Hepatocyte (in vitro differentiated cells): ENCODE data around the gene CTBP2. TPM values are rescaled to one million over a fixed set of nuclear protein-coding genes. Genes with fewer than 3 reads are reported as not detected.

ENCODE experiments used
- DNase-seq: peaks from one replicate; pipeline ENCODE4 v3.0.0-alpha.2; 2016; ENCODE audit warnings: low spot score
- H2AFZ ChIP-seq: fragments of 200-600 bp; sonication (generic); 2 replicates; pipeline ENCODE4 v1.6.0; 2016; ENCODE audit warnings: antibody characterized with exemption, mild to moderate bottlenecking
- H3K27ac ChIP-seq: fragments of 200-600 bp; sonication (generic); 2 replicates; pipeline ENCODE4 v1.5.1; 2016; ENCODE audit warnings: mild to moderate bottlenecking
- H3K27me3 ChIP-seq: fragments of 200-600 bp; sonication (generic); 2 replicates; pipeline ENCODE4 v1.6.1; 2016
- H3K36me3 ChIP-seq: fragments of 200-600 bp; sonication (generic); replicated peaks from 2 replicates; pipeline ENCODE4 v1.5.1; 2016; ENCODE audit warnings: low read depth; ENCODE audit not compliant: insufficient read depth
- H3K4me1 ChIP-seq: fragments of 200-600 bp; sonication (generic); 2 replicates; pipeline ENCODE4 v1.5.1; 2016; ENCODE audit warnings: mild to moderate bottlenecking, moderate library complexity; ENCODE audit not compliant: insufficient read depth
- H3K4me2 ChIP-seq: fragments of 200-600 bp; sonication (generic); 2 replicates; pipeline ENCODE4 v1.6.0; 2016
- H3K4me3 ChIP-seq: fragments of 200-600 bp; sonication (generic); 2 replicates; pipeline ENCODE4 v1.5.1; 2016; ENCODE audit warnings: mild to moderate bottlenecking
- H3K79me2 ChIP-seq: fragments of 200-600 bp; sonication (generic); 2 replicates; pipeline ENCODE4 v1.6.0; 2017; ENCODE audit warnings: mild to moderate bottlenecking
- H3K9me2 ChIP-seq: fragments of 200-600 bp; sonication (generic); replicated peaks from 2 replicates; pipeline ENCODE4 v1.6.0; 2017; ENCODE audit warnings: mild to moderate bottlenecking; ENCODE audit not compliant: insufficient read depth
- H3K9me3 ChIP-seq: fragments of 200-600 bp; sonication (generic); 2 replicates; pipeline ENCODE4 v1.5.1; 2016; ENCODE audit warnings: low read depth, mild to moderate bottlenecking
- H4K20me1 ChIP-seq: fragments of 200-600 bp; sonication (generic); 2 replicates; pipeline ENCODE4 v1.6.0; 2016; ENCODE audit warnings: mild to moderate bottlenecking; ENCODE audit not compliant: insufficient read depth, poor library complexity, severe bottlenecking
- EZH2 ChIP-seq: fragments of 200-600 bp; sonication (generic); IDR thresholded peaks from 2 replicates; pipeline ENCODE4 v1.6.1; 2016; ENCODE audit warnings: antibody characterized with exemption, mild to moderate bottlenecking, borderline replicate concordance
- EZH2phosphoT487 ChIP-seq: fragments of 200-600 bp; sonication (generic); IDR thresholded peaks from one replicate; pipeline ENCODE4 v1.6.1; 2018; ENCODE audit warnings: antibody characterized with exemption, mild to moderate bottlenecking, low read depth, moderate library complexity; ENCODE audit not compliant: unreplicated experiment, severe bottlenecking
- whole genome bisulfite sequencing: methylation state at CpG from one replicate; pipeline ENCODE4 v1.1.6; 2016; ENCODE audit warnings: low lambda C conversion rate; ENCODE audit errors: missing lambda C conversion rate; 5-methylcytosine and 5-hydroxymethylcytosine counted together
- polyA plus RNA-seq: library from polyadenylated mRNA; unstranded; fragments of >200 nt; fragmentation: Nextera tagmentation; extraction: Ambion mirVana; gene quantifications from 2 replicates; pipeline ENCODE4 v1.2.1, GENCODE V29; 2016
- total RNA-seq: library from RNA; depleted of rRNA; stranded (reverse); fragments of >200 nt; gene quantifications from 2 replicates; pipeline ENCODE4 v1.2.3, GENCODE V29; 2014
- TF ChIP-seq, protein P1 (sequence below): fragments of 200-600 bp; sonication (generic); IDR thresholded peaks from 2 replicates; pipeline ENCODE4 v1.5.1; 2016; ENCODE audit warnings: antibody characterized with exemption, mild to moderate bottlenecking; ENCODE audit not compliant: poor library complexity

CTBP2 gene
- total and polyA plus RNA-seq, 2 experiments from 2014 or later, result 61.3 to 81.0 TPM

DNA sequence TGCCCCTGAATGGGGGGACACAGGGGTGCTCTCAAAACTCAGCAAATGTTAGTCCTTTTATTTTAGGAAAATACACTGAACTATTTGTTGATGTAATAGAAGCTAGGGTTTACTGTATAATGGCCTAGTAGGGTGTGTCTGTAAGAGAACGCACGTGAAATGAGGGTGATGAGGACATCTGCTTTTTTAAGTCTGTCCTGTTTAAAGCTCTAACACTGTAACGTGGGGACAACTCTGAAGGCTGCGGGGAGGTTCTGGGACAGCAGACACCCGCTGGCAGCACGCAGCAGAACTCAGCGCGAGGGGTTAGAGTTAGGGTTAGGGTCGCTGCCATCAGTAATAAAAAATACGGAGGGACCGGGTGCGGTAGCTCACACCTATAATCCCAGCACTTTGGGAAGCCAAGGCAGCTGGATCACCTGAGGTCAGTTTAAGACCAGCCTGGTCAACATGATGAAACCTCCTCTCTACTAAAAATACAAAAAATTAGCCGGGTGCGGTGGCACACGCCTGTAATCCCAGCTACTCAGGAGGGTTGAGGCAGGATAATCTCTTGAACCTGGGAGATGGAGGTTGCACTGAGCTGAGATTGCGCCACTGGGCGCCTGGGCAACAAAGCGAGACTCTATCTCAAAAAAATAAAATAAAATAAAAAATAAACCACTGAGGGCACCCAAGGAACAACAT lies 98.0 kb downstream of the CTBP2 start:
- Histone ChIP-seq H3K27me3 (no peaks in the 10 kb centered on the region), H3K27ac (no peak overlapping the region), H3K9me2 (no peaks in the 10 kb centered on the region), H3K4me1 (peaks cover 45% of the 10 kb centered on the region), H3K4me3 (no peak overlapping the region), H3K79me2 (peaks cover 87% of the 10 kb centered on the region), H3K4me2 (no peak overlapping the region), H2AFZ (no peak overlapping the region), H4K20me1 (peaks cover 64% of the 10 kb centered on the region), H3K36me3 (no peaks in the 10 kb centered on the region), H3K9me3 (no peaks in the 10 kb centered on the region)
- no peak for DNase-seq
- no peak for TF ChIP-seq EZH2phosphoT487
- WGBS, result 87% methylated on average over 18 of the region's 18 CpGs

DNA sequence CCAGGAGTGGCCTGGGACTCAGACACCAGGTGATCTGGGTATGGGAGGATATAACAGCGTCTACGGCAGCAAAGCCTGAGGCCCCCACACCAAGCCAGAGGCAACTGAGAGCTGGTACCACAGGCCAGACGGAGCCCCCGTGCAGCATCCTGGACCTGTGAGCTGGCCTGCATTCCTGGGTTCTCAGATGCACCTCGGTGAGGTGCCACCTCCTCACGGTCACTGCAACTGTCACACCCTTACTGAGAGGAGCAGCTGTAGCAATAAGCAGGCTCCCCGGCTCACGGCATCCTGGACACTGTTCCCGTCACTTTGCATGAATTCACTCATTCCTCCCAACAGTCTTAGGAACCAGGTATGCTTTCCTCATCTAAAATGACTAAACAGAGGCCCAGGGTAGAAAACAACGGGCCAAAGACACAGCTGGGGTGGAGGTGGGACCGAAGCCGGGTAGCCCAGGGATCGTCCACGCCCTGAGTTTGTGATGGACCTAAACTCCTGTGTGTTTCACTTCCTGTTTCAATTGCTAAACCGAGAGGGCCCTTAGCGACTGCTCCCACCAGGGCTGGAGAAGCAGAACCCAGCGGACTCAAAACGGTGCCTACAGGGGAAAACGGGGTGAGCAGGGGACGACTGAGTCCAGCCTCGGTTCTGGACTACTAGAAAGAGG lies 98.7 kb downstream of the CTBP2 start:
- Histone ChIP-seq H2AFZ (no peak overlapping the region), H3K36me3 (no peaks in the 10 kb centered on the region), H3K4me2 (no peak overlapping the region), H3K9me3 (no peaks in the 10 kb centered on the region), H3K27ac (peak overlapping the region; percentile 48), H3K79me2 (peaks cover 82% of the 10 kb centered on the region), H3K9me2 (no peaks in the 10 kb centered on the region), H3K4me1 (peaks cover 52% of the 10 kb centered on the region), H4K20me1 (peaks cover 60% of the 10 kb centered on the region), H3K4me3 (no peak overlapping the region), H3K27me3 (no peaks in the 10 kb centered on the region)
- TF ChIP-seq EZH2 (no peak), EZH2phosphoT487 (no peak)
- TF ChIP-seq, protein P1, sequence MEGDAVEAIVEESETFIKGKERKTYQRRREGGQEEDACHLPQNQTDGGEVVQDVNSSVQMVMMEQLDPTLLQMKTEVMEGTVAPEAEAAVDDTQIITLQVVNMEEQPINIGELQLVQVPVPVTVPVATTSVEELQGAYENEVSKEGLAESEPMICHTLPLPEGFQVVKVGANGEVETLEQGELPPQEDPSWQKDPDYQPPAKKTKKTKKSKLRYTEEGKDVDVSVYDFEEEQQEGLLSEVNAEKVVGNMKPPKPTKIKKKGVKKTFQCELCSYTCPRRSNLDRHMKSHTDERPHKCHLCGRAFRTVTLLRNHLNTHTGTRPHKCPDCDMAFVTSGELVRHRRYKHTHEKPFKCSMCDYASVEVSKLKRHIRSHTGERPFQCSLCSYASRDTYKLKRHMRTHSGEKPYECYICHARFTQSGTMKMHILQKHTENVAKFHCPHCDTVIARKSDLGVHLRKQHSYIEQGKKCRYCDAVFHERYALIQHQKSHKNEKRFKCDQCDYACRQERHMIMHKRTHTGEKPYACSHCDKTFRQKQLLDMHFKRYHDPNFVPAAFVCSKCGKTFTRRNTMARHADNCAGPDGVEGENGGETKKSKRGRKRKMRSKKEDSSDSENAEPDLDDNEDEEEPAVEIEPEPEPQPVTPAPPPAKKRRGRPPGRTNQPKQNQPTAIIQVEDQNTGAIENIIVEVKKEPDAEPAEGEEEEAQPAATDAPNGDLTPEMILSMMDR, result no peak
- WGBS, result 80% methylated on average over 21 of the region's 21 CpGs
- no peak for DNase-seq

DNA sequence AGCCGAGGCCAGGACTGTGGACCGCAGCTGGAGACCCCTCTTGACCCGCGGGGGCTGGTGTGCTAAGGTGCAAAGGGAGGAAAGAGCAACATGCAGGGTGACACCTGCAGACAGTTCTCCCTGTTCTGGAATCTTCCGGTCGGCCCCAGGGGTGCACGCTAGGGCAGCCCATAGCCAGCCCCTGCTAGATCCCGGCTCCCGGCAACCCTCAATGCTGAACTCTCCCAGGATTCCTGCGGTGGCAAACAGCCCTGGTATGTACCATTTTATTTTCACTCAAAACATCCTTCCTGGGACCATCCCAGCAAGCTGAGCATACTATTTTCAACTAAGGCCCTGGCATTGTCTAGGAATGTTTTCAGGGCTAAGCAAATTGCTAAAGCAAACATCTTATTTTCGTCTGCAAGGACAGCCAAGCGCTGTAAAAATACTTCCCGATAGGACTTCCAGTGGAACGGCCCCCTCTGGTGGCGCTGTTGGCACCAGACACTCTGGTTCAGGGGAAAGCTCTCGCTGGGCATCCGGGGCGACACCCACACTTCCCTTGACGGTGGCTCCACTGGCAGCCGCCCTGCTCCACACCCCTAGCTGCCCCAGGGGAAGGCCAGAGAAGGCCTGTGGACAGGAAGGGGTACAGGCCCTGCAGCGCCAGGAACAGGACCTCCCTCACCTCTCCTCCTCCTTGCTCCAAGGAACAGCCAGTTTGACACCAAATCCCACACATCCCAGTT lies 99.4 kb downstream of the CTBP2 start:
- peak overlapping the region; percentile 20 for H3K4me2 ChIP-seq
- TF ChIP-seq, protein P1, result peak; percentile 88
- no peak for TF ChIP-seq EZH2

GRCh38 chr10:125060482-125060825 lies 99.9 kb downstream of the CTBP2 start:
- TF ChIP-seq, protein P1, result no peak
- TF ChIP-seq EZH2phosphoT487 (no peak), EZH2 (no peak)

More for the DNA sequence above, 99.4 kb downstream of the CTBP2 start:
- peaks cover 66% of the 10 kb centered on the region for H4K20me1 ChIP-seq
- H3K36me3 ChIP-seq, result no peaks in the 10 kb centered on the region
- no peaks in the 10 kb centered on the region for H3K9me2 ChIP-seq
- H3K27me3 ChIP-seq, result no peaks in the 10 kb centered on the region
- no peak overlapping the region for H3K4me3 ChIP-seq
- DNase-seq, result peak; percentile 88
- H3K9me3 ChIP-seq, result no peaks in the 10 kb centered on the region
- WGBS, result 57% methylated on average over 21 of the region's 21 CpGs
- peak overlapping the region; percentile 49 for H3K27ac ChIP-seq
- no peak overlapping the region for H2AFZ ChIP-seq
- H3K79me2 ChIP-seq, result peaks cover 82% of the 10 kb centered on the region
- peaks cover 59% of the 10 kb centered on the region for H3K4me1 ChIP-seq

More at GRCh38 chr10:125060482-125060825, 99.9 kb downstream of the CTBP2 start:
- 76% methylated on average over 9 of the region's 9 CpGs for WGBS
- peaks cover 66% of the 10 kb centered on the region for H4K20me1 ChIP-seq
- H2AFZ ChIP-seq, result no peak overlapping the region
- peak overlapping the region; percentile 49 for H3K27ac ChIP-seq
- peaks cover 82% of the 10 kb centered on the region for H3K79me2 ChIP-seq
- H3K4me2 ChIP-seq, result peak overlapping the region; percentile 20
- no peak overlapping the region for H3K4me3 ChIP-seq
- H3K9me3 ChIP-seq, result no peaks in the 10 kb centered on the region
- H3K27me3 ChIP-seq, result no peaks in the 10 kb centered on the region
- peaks cover 64% of the 10 kb centered on the region for H3K4me1 ChIP-seq
- no peaks in the 10 kb centered on the region for H3K36me3 ChIP-seq
- H3K9me2 ChIP-seq, result no peaks in the 10 kb centered on the region
- DNase-seq, result no peak
